GM12878 (cell line): Measurements from ENCODE around the gene PCBD2. TPM values are rescaled to one million over a fixed set of nuclear protein-coding genes. Genes with fewer than 3 reads are reported as not detected.

ENCODE experiments used
- ATAC-seq: fragments of 200-7000 bp; cut with Tn5 transposase; 3 replicates; pipeline ENCODE4 v1.9.1; 2020; ENCODE audit warnings: mild to moderate bottlenecking, moderate library complexity
- BruUV-seq: library from RNA; stranded (reverse); fragments of 400-500 nt; replicated peaks from 2 replicates; lab custom pipeline; 2021; lab: Mats Ljungman, UMichigan
- CTCF ChIA-PET: fragments of 300-600 bp; sonication (Branson Sonifier 250); formaldehyde crosslinking; extraction: SDS; loops from one replicate; lab custom pipeline; 2021; ENCODE audit warnings: inconsistent platforms; lab: Yijun Ruan, JAX
- POLR2A ChIA-PET: fragments of 350-600 bp; formaldehyde crosslinking; extraction: SDS; loops from one replicate; lab custom pipeline; 2021; ENCODE audit warnings: inconsistent platforms; lab: Charles Lee
- RAD21 ChIA-PET: fragments of 300-600 bp; sonication (Branson Sonifier 250); formaldehyde crosslinking; loops from one replicate; lab custom pipeline; 2023; ENCODE audit warnings: antibody characterized with exemption; ENCODE audit not compliant: unreplicated experiment; lab: Charles Lee
- SMC1A ChIA-PET: fragments of 300-600 bp; sonication (Branson Sonifier 250); formaldehyde crosslinking; loops from one replicate; lab custom pipeline; 2023; ENCODE audit not compliant: unreplicated experiment, uncharacterized antibody; lab: Charles Lee
- DNase-seq: peaks from one replicate; pipeline ENCODE4 v3.0.0-alpha.2; 2011; ENCODE audit warnings: low read depth, low spot score
- FAIRE-seq: peaks from 3 replicates; lab custom pipeline; 2011; peaks lifted over from hg19 to GRCh38; lab: Jason Lieb, UNC
- H2AFZ ChIP-seq: 2 replicates; pipeline ENCODE4 v1.6.0; 2011; ENCODE audit warnings: low read depth, low read length, control low read depth; ENCODE audit not compliant: control insufficient read depth
- H3K27ac ChIP-seq: 2 replicates; pipeline ENCODE4 v1.5.1; 2011; ENCODE audit warnings: control low read depth; ENCODE audit not compliant: control insufficient read depth, insufficient read depth
- H3K27me3 ChIP-seq, 2 experiments: replicated peaks in 1 of 2; 2 replicates each; pipeline versions ENCODE4 v1.6.0 to v1.6.1; 2011; ENCODE audit warnings: low read length in 1 of 2; ENCODE audit not compliant: control insufficient read depth in 2 of 2, insufficient read depth in 2 of 2
- H3K36me3 ChIP-seq, 2 experiments: 2 replicates each; pipeline ENCODE4 v1.5.1; 2011; ENCODE audit warnings: low read length in 1 of 2; ENCODE audit not compliant: control insufficient read depth in 2 of 2, insufficient read depth in 2 of 2
- H3K4me1 ChIP-seq: 2 replicates; pipeline ENCODE4 v1.6.1; 2011; ENCODE audit warnings: mild to moderate bottlenecking, low read length, moderate library complexity, mixed read lengths; ENCODE audit not compliant: control insufficient read depth, insufficient read depth
- H3K4me2 ChIP-seq: 2 replicates; pipeline ENCODE4 v1.6.0; 2011; ENCODE audit warnings: control low read depth; ENCODE audit not compliant: control insufficient read depth, insufficient read depth
- H3K4me3 ChIP-seq: fragments of 200-600 bp; sonication (generic); 2 replicates; pipeline ENCODE4 v1.5.1; 2016
- H3K79me2 ChIP-seq: 2 replicates; pipeline ENCODE4 v1.6.0; 2011; ENCODE audit warnings: low read length; ENCODE audit not compliant: control insufficient read depth, insufficient read depth
- H3K9ac ChIP-seq: 2 replicates; pipeline ENCODE4 v1.8.0; 2011; ENCODE audit warnings: low read length, control low read depth, mixed read lengths; ENCODE audit not compliant: control insufficient read depth, insufficient read depth
- H3K9me3 ChIP-seq: replicated peaks from 3 replicates; pipeline ENCODE4 v1.5.1; 2011; ENCODE audit warnings: mild to moderate bottlenecking, low read length; ENCODE audit not compliant: control insufficient read depth, insufficient read depth
- H4K20me1 ChIP-seq: 2 replicates; pipeline ENCODE4 v1.6.0; 2011; ENCODE audit not compliant: control insufficient read depth, insufficient read depth
- BCL11A ChIP-seq: IDR thresholded peaks from 2 replicates; pipeline ENCODE4 v1.6.1; 2011; ENCODE audit warnings: low read depth, low read length
- BMI1 ChIP-seq: fragments of 450-650 bp; IDR thresholded peaks from 2 replicates; pipeline ENCODE4 v1.6.1; 2016; ENCODE audit warnings: mild to moderate bottlenecking, moderate library complexity, borderline replicate concordance
- CHD1 ChIP-seq: IDR thresholded peaks from 2 replicates; pipeline ENCODE4 v1.6.1; 2012; ENCODE audit warnings: low read depth, low read length, improper control_type of control experiment
- EED ChIP-seq: sonication (generic); IDR thresholded peaks from 2 replicates; pipeline ENCODE4 v1.6.1; 2016; ENCODE audit warnings: antibody characterized with exemption, low read depth
- HDGF ChIP-seq: fragments of 450-650 bp; IDR thresholded peaks from 2 replicates; pipeline ENCODE4 v1.6.1; 2016; ENCODE audit warnings: antibody characterized with exemption
- MTA2 ChIP-seq: fragments of 450-650 bp; IDR thresholded peaks from 2 replicates; pipeline ENCODE4 v1.6.1; 2016; ENCODE audit warnings: low read depth, mild to moderate bottlenecking, moderate library complexity
- NFIC ChIP-seq: IDR thresholded peaks from 2 replicates; pipeline ENCODE4 v1.6.1; 2012; ENCODE audit warnings: low read depth, mild to moderate bottlenecking, inconsistent platforms, low read length, moderate library complexity
- PAX5 ChIP-seq: IDR thresholded peaks from 2 replicates; pipeline ENCODE4 v1.6.1; 2011; ENCODE audit warnings: low read depth, low read length, borderline replicate concordance
- PML ChIP-seq: IDR thresholded peaks from 2 replicates; pipeline ENCODE4 v1.6.1; 2012; ENCODE audit warnings: low read length, inconsistent platforms
- PRDM15 ChIP-seq: fragments of 450-650 bp; formaldehyde crosslinking; IDR thresholded peaks from 2 replicates; pipeline ENCODE4 v1.4.0; 2020; ENCODE audit warnings: mild to moderate bottlenecking, moderate library complexity
- RUNX3 ChIP-seq: IDR thresholded peaks from 2 replicates; pipeline ENCODE4 v1.6.1; 2012; ENCODE audit warnings: low read length, inconsistent platforms
- SIX5 ChIP-seq: IDR thresholded peaks from 2 replicates; pipeline ENCODE4 v1.6.1; 2011; ENCODE audit warnings: mild to moderate bottlenecking, low read depth, low read length, moderate library complexity; ENCODE audit not compliant: severe bottlenecking
- SMAD1 ChIP-seq: fragments of 450-650 bp; IDR thresholded peaks from 2 replicates; pipeline ENCODE4 v1.6.1; 2018; ENCODE audit warnings: mild to moderate bottlenecking, low read depth; ENCODE audit not compliant: partially characterized antibody
- TAF1 ChIP-seq: IDR thresholded peaks from 2 replicates; pipeline ENCODE4 v1.6.1; 2011; ENCODE audit warnings: mild to moderate bottlenecking, low read depth, low read length, borderline replicate concordance
- ZNF384 ChIP-seq: IDR thresholded peaks from 2 replicates; pipeline ENCODE4 v1.6.1; 2012; ENCODE audit warnings: low read depth, mild to moderate bottlenecking, low read length, improper control_type of control experiment, borderline replicate concordance
- WGBS: methylation state at CpG from one replicate; pipeline ENCODE4 v1.1.6; 2016; ENCODE audit warnings: low lambda C conversion rate; ENCODE audit not compliant: insufficient replicate concordance, insufficient coverage; ENCODE audit errors: missing lambda C conversion rate; 5-methylcytosine and 5-hydroxymethylcytosine counted together
- in situ Hi-C: fragments of 300-500 bp; cut with MboI; formaldehyde crosslinking; loops from 9 replicates; pipeline ENCODE4 v1.14.3; 2018; ENCODE audit warnings: mixed read lengths
- intact Hi-C: fragments of 100-400 bp; cut with micrococcal nuclease; formaldehyde crosslinking; loops from one replicate; pipeline ENCODE4 v1.14.2; 2022; ENCODE audit not compliant: unreplicated experiment
- polyA plus RNA-seq, 11 experiments: library from polyadenylated mRNA; depleted of rRNA in 4 of 11; unstranded in 6 of 11; stranded (reverse) in 5 of 11; fragments of >200 nt; fragmentation: Nextera tagmentation in 4 of 11; fragmentation: Illumina TruSeq in 1 of 11; extraction: Ambion mirVana in 4 of 11; extraction: Trizol in 1 of 11; gene quantifications; 1 replicate in 1 of 11; 2 replicates in 10 of 11; pipeline versions ENCODE4 v1.2.1 to v1.2.3, GENCODE V29; 2011 to 2016; ENCODE audit warnings: inconsistent platforms in 2 of 11, missing spikeins in 2 of 11, low read depth in 1 of 11
- total RNA-seq, 4 experiments: library from RNA; depleted of rRNA in 3 of 4; stranded (reverse); fragments of >200 nt in 3 of 4; fragmentation: Illumina TruSeq in 1 of 4; extraction: Trizol in 1 of 4; gene quantifications; 2 replicates each; pipeline versions ENCODE4 v1.2.1 to v1.2.3, GENCODE V29; 2013 to 2021
- TF ChIP-seq, protein P1 (sequence below): fragments of 150-350 bp; IDR thresholded peaks from 2 replicates; pipeline ENCODE4 v1.6.1; 2016; ENCODE audit warnings: low read depth, low read length
- TF ChIP-seq, protein P2 (sequence below): IDR thresholded peaks from 2 replicates; pipeline ENCODE4 v1.6.1; 2011; ENCODE audit warnings: low read depth, low read length, improper control_type of control experiment, borderline replicate concordance

PCBD2 gene
- total and polyA plus RNA-seq, 10 of the 15 experiments (the other 5 are each of a cell fraction or from before 2014, with no cell fraction given) = 5.4 to 13.6 (median 6.7) TPM

GRCh38 chr5:134958755-134959154, 53.8 kb downstream of the PCBD2 start:
- Histone ChIP-seq H3K9ac (no peak overlapping the region), H3K4me3 (no peak overlapping the region), H4K20me1 (no peaks in the 10 kb centered on the region), H2AFZ (no peak overlapping the region), H3K4me2 (no peak overlapping the region), H3K79me2 (no peaks in the 10 kb centered on the region), H3K27me3 (no peaks in the 10 kb centered on the region), H3K4me1 (no peaks in the 10 kb centered on the region), H3K27ac (no peak overlapping the region), H3K36me3 (no peaks in the 10 kb centered on the region), H3K9me3 (no peaks in the 10 kb centered on the region; the same call in 2 of the 3 replicates)
- ChIA-PET SMC1A (no interaction called here), CTCF (no interaction called here), RAD21 (no interaction called here), POLR2A (no interaction called here)
- DNase-seq = no peak
- FAIRE-seq = no peak
- in situ Hi-C loops (no loop called here), intact Hi-C loops (no loop called here)
- 95% methylated on average over 3 of the region's 3 CpGs for WGBS
- ATAC-seq = no peak
- BruUV-seq = no TSS peak
- TF ChIP-seq BCL11A = no peak
- no peak for TF ChIP-seq TAF1
- no peak for TF ChIP-seq SIX5
- TF ChIP-seq PAX5 = no peak
- no peak for TF ChIP-seq CHD1
- TF ChIP-seq ZNF384 = no peak
- TF ChIP-seq HDGF = no peak
- no peak for TF ChIP-seq PML
- no peak for TF ChIP-seq SMAD1
- TF ChIP-seq, protein P1, sequence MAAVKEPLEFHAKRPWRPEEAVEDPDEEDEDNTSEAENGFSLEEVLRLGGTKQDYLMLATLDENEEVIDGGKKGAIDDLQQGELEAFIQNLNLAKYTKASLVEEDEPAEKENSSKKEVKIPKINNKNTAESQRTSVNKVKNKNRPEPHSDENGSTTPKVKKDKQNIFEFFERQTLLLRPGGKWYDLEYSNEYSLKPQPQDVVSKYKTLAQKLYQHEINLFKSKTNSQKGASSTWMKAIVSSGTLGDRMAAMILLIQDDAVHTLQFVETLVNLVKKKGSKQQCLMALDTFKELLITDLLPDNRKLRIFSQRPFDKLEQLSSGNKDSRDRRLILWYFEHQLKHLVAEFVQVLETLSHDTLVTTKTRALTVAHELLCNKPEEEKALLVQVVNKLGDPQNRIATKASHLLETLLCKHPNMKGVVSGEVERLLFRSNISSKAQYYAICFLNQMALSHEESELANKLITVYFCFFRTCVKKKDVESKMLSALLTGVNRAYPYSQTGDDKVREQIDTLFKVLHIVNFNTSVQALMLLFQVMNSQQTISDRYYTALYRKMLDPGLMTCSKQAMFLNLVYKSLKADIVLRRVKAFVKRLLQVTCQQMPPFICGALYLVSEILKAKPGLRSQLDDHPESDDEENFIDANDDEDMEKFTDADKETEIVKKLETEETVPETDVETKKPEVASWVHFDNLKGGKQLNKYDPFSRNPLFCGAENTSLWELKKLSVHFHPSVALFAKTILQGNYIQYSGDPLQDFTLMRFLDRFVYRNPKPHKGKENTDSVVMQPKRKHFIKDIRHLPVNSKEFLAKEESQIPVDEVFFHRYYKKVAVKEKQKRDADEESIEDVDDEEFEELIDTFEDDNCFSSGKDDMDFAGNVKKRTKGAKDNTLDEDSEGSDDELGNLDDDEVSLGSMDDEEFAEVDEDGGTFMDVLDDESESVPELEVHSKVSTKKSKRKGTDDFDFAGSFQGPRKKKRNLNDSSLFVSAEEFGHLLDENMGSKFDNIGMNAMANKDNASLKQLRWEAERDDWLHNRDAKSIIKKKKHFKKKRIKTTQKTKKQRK = no peak
- TF ChIP-seq NFIC = no peak
- no peak for TF ChIP-seq BMI1
- no peak for TF ChIP-seq MTA2
- TF ChIP-seq, protein P2, sequence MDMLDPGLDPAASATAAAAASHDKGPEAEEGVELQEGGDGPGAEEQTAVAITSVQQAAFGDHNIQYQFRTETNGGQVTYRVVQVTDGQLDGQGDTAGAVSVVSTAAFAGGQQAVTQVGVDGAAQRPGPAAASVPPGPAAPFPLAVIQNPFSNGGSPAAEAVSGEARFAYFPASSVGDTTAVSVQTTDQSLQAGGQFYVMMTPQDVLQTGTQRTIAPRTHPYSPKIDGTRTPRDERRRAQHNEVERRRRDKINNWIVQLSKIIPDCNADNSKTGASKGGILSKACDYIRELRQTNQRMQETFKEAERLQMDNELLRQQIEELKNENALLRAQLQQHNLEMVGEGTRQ = no peak
- TF ChIP-seq PRDM15 (CRISPR knock-in tag) = no peak
- no peak for TF ChIP-seq RUNX3
- TF ChIP-seq EED = no peak
